ENCODE measurements around the gene ECE1. TPM values are rescaled to one million over a fixed set of nuclear protein-coding genes. Genes with fewer than 3 reads are reported as not detected.
"Not testable (repeated sequence)": the region's sequence is repeated elsewhere in the genome, so short reads cannot be mapped to it uniquely, and the experiment has no call there.

ECE1 gene
- total and polyA plus RNA-seq, 9 donors: 18.0 to 40.0 (median 33.0) TPM

DNA sequence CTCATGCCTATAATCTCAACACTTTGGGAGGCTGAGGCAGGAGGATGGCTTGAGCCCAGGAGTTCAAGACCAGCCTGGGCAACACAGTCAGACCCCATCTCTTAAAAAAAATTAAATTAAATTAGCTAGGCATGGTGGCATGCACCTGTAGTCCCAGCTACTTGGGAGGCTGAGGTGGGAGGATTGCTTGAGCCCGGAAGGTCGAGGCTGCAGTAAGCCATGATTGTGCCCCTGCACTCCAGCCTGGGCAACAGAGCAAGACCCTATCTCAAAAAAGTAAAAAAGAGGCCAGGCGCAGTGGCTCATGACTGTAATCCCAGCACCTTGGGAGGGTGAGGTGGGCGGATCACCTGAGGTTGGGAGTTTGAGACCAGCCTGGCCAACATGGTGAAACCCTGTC, 8.2 kb downstream of the ECE1 start:
- 100% methylated on average over 3 of the region's 4 CpGs for WGBS (ENCODE audit: insufficient coverage)
- H3K36me3 ChIP-seq (ENCODE audit: control insufficient read depth, insufficient read depth, low read length); H3K9me3 ChIP-seq (replicated peaks; ENCODE audit: control insufficient read depth, low read depth, low read length); H3K27me3 ChIP-seq (ENCODE audit: control insufficient read depth, insufficient read depth, low read length); DNase-seq; H3K4me3 ChIP-seq (ENCODE audit: low read length); H3K27ac ChIP-seq (ENCODE audit: low read length): not testable (repeated sequence)
- peaks cover 58% of the 10 kb centered on the region for H3K4me1 ChIP-seq (ENCODE audit: control insufficient read depth, insufficient read depth, low read length)

DNA sequence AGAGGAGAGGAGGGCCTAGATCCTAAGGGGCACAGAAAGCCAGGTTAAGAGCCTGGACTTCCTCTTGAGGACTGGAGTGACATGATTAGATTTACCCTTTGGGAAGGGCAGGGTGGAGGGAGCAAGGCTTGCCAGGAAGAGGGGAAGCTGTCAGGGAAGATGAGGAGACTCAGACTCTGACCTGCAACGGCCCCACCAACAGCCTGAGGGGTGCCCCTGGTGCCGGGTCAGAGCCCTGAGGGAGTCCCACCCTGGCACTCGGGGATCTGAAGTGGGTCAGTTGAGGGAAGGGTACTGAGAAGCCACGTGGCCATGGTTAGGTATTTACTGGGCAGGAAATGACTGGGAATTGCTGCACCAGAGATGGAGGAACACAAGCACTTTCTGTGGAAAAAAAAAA, 9.8 kb downstream of the ECE1 start:
- peaks cover 72% of the 10 kb centered on the region for H3K4me1 ChIP-seq (ENCODE audit: control insufficient read depth, insufficient read depth, low read length)
- no peaks in the 10 kb centered on the region for H3K36me3 ChIP-seq (ENCODE audit: control insufficient read depth, insufficient read depth, low read length)
- H3K4me3 ChIP-seq (ENCODE audit: low read length): no peak overlapping the region
- no peaks in the 10 kb centered on the region for H3K27me3 ChIP-seq (ENCODE audit: control insufficient read depth, insufficient read depth, low read length)
- peak overlapping the region; percentile 88 for H3K27ac ChIP-seq (ENCODE audit: low read length)
- H3K9me3 ChIP-seq (replicated peaks; ENCODE audit: control insufficient read depth, low read depth, low read length): no peaks in the 10 kb centered on the region
- no peak for DNase-seq
- 63% methylated on average over 4 of the region's 4 CpGs for WGBS (ENCODE audit: insufficient coverage)

DNA sequence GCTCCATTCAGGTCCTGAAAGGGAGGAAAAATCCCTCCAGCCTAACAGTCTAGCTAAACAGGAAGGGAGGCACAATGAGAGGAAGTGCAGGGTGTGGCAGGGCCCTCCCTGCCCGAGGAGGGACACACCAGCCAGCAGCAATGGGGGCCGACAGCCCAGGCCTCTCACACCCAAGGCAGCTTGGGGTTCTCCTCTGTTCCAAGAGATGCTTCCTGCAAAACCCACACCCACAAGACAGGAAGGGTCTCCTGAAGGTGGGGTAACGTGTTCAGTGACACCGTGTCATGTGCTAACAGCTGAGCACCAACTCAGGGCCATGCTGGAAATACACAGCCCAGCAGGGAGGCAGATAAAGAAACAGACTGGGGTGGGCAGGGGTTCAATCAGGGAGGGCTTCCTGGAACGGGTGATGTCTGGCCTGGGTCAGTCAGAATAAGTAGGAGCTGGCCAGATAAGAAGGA, 10.2 kb downstream of the ECE1 start:
- WGBS (ENCODE audit: insufficient coverage): 46% methylated on average over 3 of the region's 5 CpGs
- no peak for DNase-seq
- H3K36me3 ChIP-seq (ENCODE audit: control insufficient read depth, insufficient read depth, low read length): no peaks in the 10 kb centered on the region
- peaks cover 72% of the 10 kb centered on the region for H3K4me1 ChIP-seq (ENCODE audit: control insufficient read depth, insufficient read depth, low read length)
- H3K9me3 ChIP-seq (replicated peaks; ENCODE audit: control insufficient read depth, low read depth, low read length): no peaks in the 10 kb centered on the region
- H3K27me3 ChIP-seq (ENCODE audit: control insufficient read depth, insufficient read depth, low read length): no peaks in the 10 kb centered on the region
- H3K27ac ChIP-seq (ENCODE audit: low read length): peak overlapping the region; percentile 88
- no peak overlapping the region for H3K4me3 ChIP-seq (ENCODE audit: low read length)

DNA sequence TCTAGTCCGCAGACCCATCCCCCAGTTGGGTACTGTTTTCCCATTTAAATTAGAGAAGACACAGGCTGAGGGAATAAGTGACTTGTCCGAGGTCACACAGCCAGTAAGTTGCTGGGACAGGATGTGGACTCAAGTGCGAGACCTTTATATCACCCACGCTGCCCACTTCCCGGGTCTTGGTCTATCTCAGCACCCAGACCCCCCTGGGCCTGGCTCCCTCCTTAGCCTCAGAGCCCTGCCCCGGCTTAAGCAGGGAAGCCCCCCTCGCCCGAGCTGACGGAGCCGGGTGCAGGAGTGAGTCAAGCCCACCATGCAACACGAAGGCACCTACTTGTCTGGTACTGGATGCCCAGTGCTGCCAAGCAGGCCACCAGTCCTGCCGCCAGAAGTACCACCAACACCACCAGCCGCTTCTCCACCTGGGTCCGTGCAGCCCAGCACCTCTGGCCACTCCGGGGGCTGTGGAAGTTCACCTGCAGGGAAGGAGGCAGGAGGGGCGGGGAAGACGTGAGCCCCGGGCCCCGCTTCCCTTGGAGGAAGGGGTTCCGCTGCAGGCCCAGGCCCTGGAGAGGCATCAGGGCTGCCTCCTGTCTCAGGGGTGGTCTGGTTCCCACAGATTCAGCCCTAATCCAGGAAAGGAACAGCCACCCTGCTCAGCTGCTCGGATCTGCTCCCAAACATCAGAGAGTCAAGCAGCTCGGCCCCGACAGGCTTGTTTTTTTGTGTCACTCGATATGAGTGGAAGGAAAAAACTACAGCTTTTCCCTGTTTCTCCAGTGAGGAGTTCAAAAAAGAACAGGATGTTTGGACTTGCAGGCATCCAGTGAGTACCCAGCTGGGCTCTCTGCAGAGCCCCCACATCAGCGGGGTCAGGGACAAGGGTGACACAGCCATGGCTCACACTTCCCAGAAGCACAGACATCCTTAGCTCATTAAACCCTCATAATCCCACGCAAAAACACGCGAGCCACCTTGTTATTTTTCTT, 11.1 kb downstream of the ECE1 start:
- Histone ChIP-seq H3K4me1 (ENCODE audit: control insufficient read depth, insufficient read depth, low read length) (peaks cover 69% of the 10 kb centered on the region), H3K27me3 (ENCODE audit: control insufficient read depth, insufficient read depth, low read length) (no peaks in the 10 kb centered on the region), H3K9me3 (replicated peaks; ENCODE audit: control insufficient read depth, low read depth, low read length) (no peaks in the 10 kb centered on the region), H3K27ac (ENCODE audit: low read length) (peak overlapping the region; percentile 88), H3K4me3 (ENCODE audit: low read length) (peak overlapping the region; percentile 22), H3K36me3 (ENCODE audit: control insufficient read depth, insufficient read depth, low read length) (no peaks in the 10 kb centered on the region)
- peak; percentile 71 for DNase-seq
- 67% methylated on average over 10 of the region's 28 CpGs for WGBS (ENCODE audit: insufficient coverage)

DNA sequence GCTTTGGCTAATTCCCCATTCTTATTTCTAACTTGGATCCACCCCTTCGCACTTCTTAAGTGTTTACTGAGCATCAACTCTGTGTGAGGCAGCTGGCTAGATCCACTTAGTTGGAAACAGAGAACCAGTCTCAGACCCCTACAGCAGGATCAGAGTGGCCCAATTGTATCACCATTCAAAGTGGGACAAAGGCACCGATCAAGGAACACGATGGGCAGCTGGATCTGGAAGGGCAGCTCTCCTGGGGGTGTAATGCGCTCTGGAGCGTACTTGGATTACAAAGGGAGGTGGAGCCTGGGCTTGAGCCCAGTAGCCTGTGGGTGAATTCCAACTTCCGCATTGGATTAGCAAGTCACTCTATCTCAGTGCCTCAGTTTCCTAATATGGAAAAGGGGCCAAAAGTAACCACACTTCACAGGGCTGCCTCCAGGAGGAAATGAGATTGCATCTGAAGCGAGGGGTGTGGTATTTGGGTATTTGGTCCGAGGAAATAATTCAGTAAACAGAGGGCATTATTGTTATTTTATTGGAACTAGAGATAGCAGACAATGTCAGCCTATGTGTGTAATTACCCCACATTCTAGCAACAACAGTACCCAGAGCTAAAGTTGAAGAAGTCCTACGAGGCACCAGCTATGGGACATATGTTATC, 11.9 kb downstream of the ECE1 start:
- DNase-seq: no peak
- no peaks in the 10 kb centered on the region for H3K9me3 ChIP-seq (replicated peaks; ENCODE audit: control insufficient read depth, low read depth, low read length)
- H3K4me1 ChIP-seq (ENCODE audit: control insufficient read depth, insufficient read depth, low read length): peaks cover 70% of the 10 kb centered on the region
- H3K27ac ChIP-seq (ENCODE audit: low read length): peak overlapping the region; percentile 88
- H3K36me3 ChIP-seq (ENCODE audit: control insufficient read depth, insufficient read depth, low read length): no peaks in the 10 kb centered on the region
- no peaks in the 10 kb centered on the region for H3K27me3 ChIP-seq (ENCODE audit: control insufficient read depth, insufficient read depth, low read length)
- H3K4me3 ChIP-seq (ENCODE audit: low read length): no peak overlapping the region
- 27% methylated on average over 3 of the region's 9 CpGs for WGBS (ENCODE audit: insufficient coverage)

DNA sequence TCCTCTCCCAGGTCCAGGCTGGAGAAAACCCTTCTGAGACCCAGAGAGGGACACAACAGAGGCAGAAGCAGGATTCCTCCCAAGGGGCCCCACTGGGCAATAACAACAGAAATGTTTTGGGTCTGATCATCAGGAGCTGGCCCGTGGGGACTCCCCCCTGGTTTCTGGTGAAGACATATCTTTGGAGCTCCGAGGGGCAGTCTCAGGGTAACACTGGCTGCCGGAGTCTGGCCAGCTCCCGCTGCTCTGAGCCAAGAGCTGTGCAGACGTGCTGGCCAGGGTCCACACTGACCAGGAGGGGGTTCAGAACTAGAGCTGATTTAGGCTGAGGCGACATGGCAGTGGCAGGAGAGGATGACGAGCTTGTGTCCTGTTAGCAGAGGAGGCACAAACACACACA, 13.1 kb downstream of the ECE1 start:
- no peak for DNase-seq
- H3K27ac ChIP-seq (ENCODE audit: low read length): peak overlapping the region; percentile 51
- no peaks in the 10 kb centered on the region for H3K27me3 ChIP-seq (ENCODE audit: control insufficient read depth, insufficient read depth, low read length)
- H3K9me3 ChIP-seq (replicated peaks; ENCODE audit: control insufficient read depth, low read depth, low read length): no peaks in the 10 kb centered on the region
- peaks cover 3% of the 10 kb centered on the region for H3K36me3 ChIP-seq (ENCODE audit: control insufficient read depth, insufficient read depth, low read length)
- H3K4me3 ChIP-seq (ENCODE audit: low read length): no peak overlapping the region
- WGBS (ENCODE audit: insufficient coverage): 20% methylated on average over 6 of the region's 7 CpGs
- H3K4me1 ChIP-seq (ENCODE audit: control insufficient read depth, insufficient read depth, low read length): peaks cover 70% of the 10 kb centered on the region

DNA sequence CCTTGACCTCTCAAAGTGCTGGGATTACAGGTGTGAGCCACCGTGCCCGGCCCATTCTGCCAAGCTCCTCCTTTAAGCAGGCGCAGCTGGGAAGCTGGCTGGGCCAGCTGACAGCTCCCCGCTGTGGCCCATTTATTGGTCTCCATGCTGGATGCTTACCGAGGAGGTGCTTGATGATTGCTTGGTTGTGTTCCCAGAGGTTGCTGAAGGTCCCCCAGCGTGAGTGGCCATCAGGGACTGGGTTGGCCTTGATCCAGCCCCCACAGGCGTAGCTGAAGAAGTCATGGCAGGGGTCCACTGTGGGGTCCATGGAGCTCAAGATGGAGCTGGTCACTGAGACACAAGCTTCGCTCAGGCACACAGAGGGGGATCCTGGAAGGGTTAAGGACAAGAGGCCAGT, 17.7 kb downstream of the ECE1 start:
- no peak overlapping the region for H3K4me3 ChIP-seq (ENCODE audit: low read length)
- H3K27me3 ChIP-seq (ENCODE audit: control insufficient read depth, insufficient read depth, low read length): no peaks in the 10 kb centered on the region
- no peaks in the 10 kb centered on the region for H3K9me3 ChIP-seq (replicated peaks; ENCODE audit: control insufficient read depth, low read depth, low read length)
- peaks cover 40% of the 10 kb centered on the region for H3K36me3 ChIP-seq (ENCODE audit: control insufficient read depth, insufficient read depth, low read length)
- 76% methylated on average over 8 of the region's 8 CpGs for WGBS (ENCODE audit: insufficient coverage)
- H3K27ac ChIP-seq (ENCODE audit: low read length): no peak overlapping the region
- H3K4me1 ChIP-seq (ENCODE audit: control insufficient read depth, insufficient read depth, low read length): peaks cover 36% of the 10 kb centered on the region
- no peak for DNase-seq

DNA sequence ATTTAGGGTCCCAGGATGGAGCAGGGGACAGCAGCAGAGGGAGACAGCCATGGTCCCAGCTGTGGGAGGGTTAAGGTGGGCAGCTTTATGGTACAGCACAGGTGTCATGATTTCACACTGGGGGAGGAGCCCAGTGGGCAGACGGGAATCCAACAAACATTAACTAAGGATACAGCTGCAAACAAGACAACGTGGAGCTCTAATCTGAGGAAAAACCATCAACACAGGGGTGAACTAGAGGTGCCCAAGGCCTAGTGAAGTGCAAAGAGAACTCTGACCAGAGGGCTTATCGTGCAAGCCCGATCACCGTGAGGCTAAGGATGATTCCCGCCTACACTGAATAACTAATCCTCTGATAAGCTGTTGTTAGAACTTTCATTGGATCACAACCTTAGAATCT, 18.7 kb downstream of the ECE1 start:
- WGBS (ENCODE audit: insufficient coverage): 92% methylated on average over 4 of the region's 6 CpGs
- Histone ChIP-seq H3K4me3 (ENCODE audit: low read length) (no peak overlapping the region), H3K36me3 (ENCODE audit: control insufficient read depth, insufficient read depth, low read length) (peaks cover 43% of the 10 kb centered on the region), H3K9me3 (replicated peaks; ENCODE audit: control insufficient read depth, low read depth, low read length) (no peaks in the 10 kb centered on the region), H3K27ac (ENCODE audit: low read length) (no peak overlapping the region), H3K4me1 (ENCODE audit: control insufficient read depth, insufficient read depth, low read length) (peaks cover 26% of the 10 kb centered on the region), H3K27me3 (ENCODE audit: control insufficient read depth, insufficient read depth, low read length) (no peaks in the 10 kb centered on the region)
- no peak for DNase-seq

DNA sequence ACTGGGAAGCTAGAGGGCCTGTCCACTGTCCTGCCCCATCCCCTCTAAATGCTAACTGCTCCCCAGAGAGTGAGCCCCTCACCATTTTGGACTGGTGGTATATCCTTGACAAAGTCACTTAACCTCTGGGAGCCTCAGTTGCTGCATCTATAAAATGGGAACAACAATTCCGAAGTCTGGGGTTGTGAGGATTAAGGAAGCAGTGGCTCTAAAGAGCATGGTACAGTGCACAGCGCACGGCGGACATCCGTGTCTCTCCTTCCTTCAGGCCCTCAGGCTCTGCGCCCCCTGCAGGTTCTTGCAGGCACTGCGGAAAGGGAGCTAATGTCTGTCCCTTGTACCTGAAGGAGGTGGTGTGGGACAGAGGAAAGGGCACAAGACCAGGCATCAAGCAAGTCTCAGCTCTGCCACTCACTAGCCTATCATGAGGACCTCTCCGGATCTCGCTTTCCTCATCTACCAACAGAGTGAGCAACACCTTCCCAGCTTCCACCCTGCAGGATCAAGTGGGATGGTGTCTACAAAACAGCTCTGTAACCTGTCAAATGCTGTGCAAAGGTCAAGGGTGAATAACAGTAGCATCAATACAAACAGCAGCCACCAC, 20.1 kb downstream of the ECE1 start:
- DNase-seq: no peak
- Histone ChIP-seq H3K36me3 (ENCODE audit: control insufficient read depth, insufficient read depth, low read length) (peaks cover 43% of the 10 kb centered on the region), H3K27ac (ENCODE audit: low read length) (no peak overlapping the region), H3K4me3 (ENCODE audit: low read length) (no peak overlapping the region), H3K4me1 (ENCODE audit: control insufficient read depth, insufficient read depth, low read length) (peaks cover 16% of the 10 kb centered on the region), H3K9me3 (replicated peaks; ENCODE audit: control insufficient read depth, low read depth, low read length) (no peaks in the 10 kb centered on the region), H3K27me3 (ENCODE audit: control insufficient read depth, insufficient read depth, low read length) (no peaks in the 10 kb centered on the region)
- WGBS (ENCODE audit: insufficient coverage): 65% methylated on average over 5 of the region's 9 CpGs

DNA sequence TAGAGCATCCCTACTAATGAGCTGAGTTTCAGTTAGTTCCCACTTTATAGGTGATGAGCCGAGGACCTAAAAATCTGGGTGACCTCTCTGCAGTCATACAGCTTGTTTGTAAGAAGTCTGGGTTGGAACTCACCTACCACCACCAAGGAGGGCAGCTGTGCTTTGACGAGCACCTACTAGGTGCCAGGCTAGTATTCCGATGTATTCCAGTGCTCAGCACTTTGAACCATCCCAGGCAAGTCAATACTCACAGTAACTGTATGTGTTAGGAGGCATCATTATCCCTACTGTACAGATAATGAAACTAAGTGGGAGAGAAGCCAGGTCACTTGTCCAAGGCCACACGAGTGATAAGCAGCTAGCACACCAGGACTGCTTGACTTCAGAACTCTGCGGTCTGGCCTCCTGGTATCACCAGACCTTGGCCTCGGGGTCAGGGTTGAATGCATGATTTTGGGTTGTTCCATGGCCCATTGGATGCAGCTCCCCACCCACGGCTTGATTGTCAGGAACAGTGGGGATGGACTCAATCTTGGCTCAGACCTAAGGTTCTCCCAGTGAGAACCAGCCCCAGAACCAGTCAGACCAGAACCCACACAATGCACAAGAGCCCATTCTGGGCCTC, 20.7 kb downstream of the ECE1 start:
- DNase-seq: no peak
- H3K27me3 ChIP-seq (ENCODE audit: control insufficient read depth, insufficient read depth, low read length): no peaks in the 10 kb centered on the region
- H3K36me3 ChIP-seq (ENCODE audit: control insufficient read depth, insufficient read depth, low read length): peaks cover 43% of the 10 kb centered on the region
- H3K27ac ChIP-seq (ENCODE audit: low read length): no peak overlapping the region
- 78% methylated on average over 3 of the region's 7 CpGs for WGBS (ENCODE audit: insufficient coverage)
- no peaks in the 10 kb centered on the region for H3K9me3 ChIP-seq (replicated peaks; ENCODE audit: control insufficient read depth, low read depth, low read length)
- no peak overlapping the region for H3K4me3 ChIP-seq (ENCODE audit: low read length)
- H3K4me1 ChIP-seq (ENCODE audit: control insufficient read depth, insufficient read depth, low read length): peaks cover 17% of the 10 kb centered on the region

All from muscle of leg (tissue), 11 donors.